ENCODE measurements around the gene PMM2.

Gene PMM2

GRCh38 chr16:8865145-8865882 is 67.7 kb downstream of the PMM2 start:
- H3K9me2 ChIP-seq (ENCODE audit: low read depth, low read length): no peaks in the 10 kb centered on the region
- peak overlapping the region; percentile 36; the same call in 1 of the 2 replicates for H3K4me2 ChIP-seq (ENCODE audit: low read length)
- peaks cover 66% of the 10 kb centered on the region for H3K79me2 ChIP-seq (ENCODE audit: insufficient read depth, low read length)
- no peaks in the 10 kb centered on the region for H4K20me1 ChIP-seq (ENCODE audit: insufficient read depth, low read length)
- peaks cover 51% of the 10 kb centered on the region for H3K4me1 ChIP-seq (ENCODE audit: insufficient read depth, low read length, severe bottlenecking)
- H3K4me3 ChIP-seq (ENCODE audit: low read depth, low read length, poor library complexity, severe bottlenecking): no peak overlapping the region
- no peaks in the 10 kb centered on the region for H3F3A ChIP-seq (ENCODE audit: insufficient read depth, low read length)
- TF ChIP-seq CTCF (IDR thresholded peaks at IDR 0.05; ENCODE audit: low read length) (no peak), EZH2 (IDR thresholded peaks at IDR 0.05; ENCODE audit: borderline replicate concordance, low read length) (no peak)
- H2AFZ ChIP-seq (ENCODE audit: low read length): no peak overlapping the region
- H3K27me3 ChIP-seq (ENCODE audit: insufficient read depth, low read length): no peaks in the 10 kb centered on the region
- H3K9ac ChIP-seq (ENCODE audit: low read length): no peak overlapping the region
- H3K36me3 ChIP-seq (ENCODE audit: insufficient read depth, low read length): peaks cover 8% of the 10 kb centered on the region; the same call in 1 of the 2 replicates
- H3K27ac ChIP-seq (ENCODE audit: low read depth, low read length, poor library complexity, severe bottlenecking): peak overlapping the region; percentile 18
- H3K9me3 ChIP-seq (ENCODE audit: low read length): no peaks in the 10 kb centered on the region

- peak overlapping the region; percentile 81 for H3K4me3 ChIP-seq (ENCODE audit: low read depth, low read length, poor library complexity, severe bottlenecking)
- H3K9ac ChIP-seq (ENCODE audit: low read length): peak overlapping the region; percentile 91; the same call in 1 of the 2 replicates
- H2AFZ ChIP-seq (ENCODE audit: low read length): no peak overlapping the region
- no peaks in the 10 kb centered on the region for H3K9me3 ChIP-seq (ENCODE audit: low read length)
- peaks cover 8% of the 10 kb centered on the region; the same call in 1 of the 2 replicates for H3K36me3 ChIP-seq (ENCODE audit: insufficient read depth, low read length)
- H3K27ac ChIP-seq (ENCODE audit: low read depth, low read length, poor library complexity, severe bottlenecking): peak overlapping the region; percentile 7
- peaks cover 63% of the 10 kb centered on the region for H3K79me2 ChIP-seq (ENCODE audit: insufficient read depth, low read length)
- H3K4me1 ChIP-seq (ENCODE audit: insufficient read depth, low read length, severe bottlenecking): peaks cover 57% of the 10 kb centered on the region
- no peaks in the 10 kb centered on the region for H4K20me1 ChIP-seq (ENCODE audit: insufficient read depth, low read length)
- H3F3A ChIP-seq (ENCODE audit: insufficient read depth, low read length): peaks cover 4% of the 10 kb centered on the region; the same call in 1 of the 2 replicates
- H3K27me3 ChIP-seq (ENCODE audit: insufficient read depth, low read length): no peaks in the 10 kb centered on the region
- H3K4me2 ChIP-seq (ENCODE audit: low read length): peak overlapping the region; percentile 97
- no peaks in the 10 kb centered on the region for H3K9me2 ChIP-seq (ENCODE audit: low read depth, low read length)
- no peak for TF ChIP-seq CTCF (IDR thresholded peaks at IDR 0.05; ENCODE audit: low read length)
- TF ChIP-seq EZH2 (IDR thresholded peaks at IDR 0.05; ENCODE audit: borderline replicate concordance, low read length): no peak
These were observed 68.7 kb downstream of the PMM2 start for GRCh38 chr16:8866118-8866883.

- H3K27ac ChIP-seq (ENCODE audit: low read depth, low read length, poor library complexity, severe bottlenecking): peak overlapping the region; percentile 91
- peak overlapping the region; percentile 97 for H3K4me2 ChIP-seq (ENCODE audit: low read length)
- no peaks in the 10 kb centered on the region for H3K9me2 ChIP-seq (ENCODE audit: low read depth, low read length)
- H2AFZ ChIP-seq (ENCODE audit: low read length): no peak overlapping the region
- TF ChIP-seq CTCF (IDR thresholded peaks at IDR 0.05; ENCODE audit: low read length): no peak
- peaks cover 8% of the 10 kb centered on the region; the same call in 1 of the 2 replicates for H3K36me3 ChIP-seq (ENCODE audit: insufficient read depth, low read length)
- no peaks in the 10 kb centered on the region for H3K9me3 ChIP-seq (ENCODE audit: low read length)
- peak overlapping the region; percentile 91 for H3K9ac ChIP-seq (ENCODE audit: low read length)
- peaks cover 59% of the 10 kb centered on the region for H3K79me2 ChIP-seq (ENCODE audit: insufficient read depth, low read length)
- H3F3A ChIP-seq (ENCODE audit: insufficient read depth, low read length): peaks cover 4% of the 10 kb centered on the region; the same call in 1 of the 2 replicates
- no peaks in the 10 kb centered on the region for H3K27me3 ChIP-seq (ENCODE audit: insufficient read depth, low read length)
- H3K4me3 ChIP-seq (ENCODE audit: low read depth, low read length, poor library complexity, severe bottlenecking): peak overlapping the region; percentile 81
- H3K4me1 ChIP-seq (ENCODE audit: insufficient read depth, low read length, severe bottlenecking): peaks cover 55% of the 10 kb centered on the region
- H4K20me1 ChIP-seq (ENCODE audit: insufficient read depth, low read length): no peaks in the 10 kb centered on the region
These were observed 69.2 kb downstream of the PMM2 start for GRCh38 chr16:8866884-8867215.

All from OCI-LY1 (cell line).